Stimulated activated CD8-positive, alpha-beta memory T cell treated with anti-CD3 and anti-CD28 coated beads, Interleukin-15, amount 100 ng/mL, for 1 hour (primary cell): ENCODE results near the gene PCDHGC5.

Experiments used
- DNase-seq: peaks from one replicate; pipeline ENCODE4 v3.0.0-alpha.2; 2020; ENCODE audit warnings: low read depth

Gene PCDHGC5

DNA sequence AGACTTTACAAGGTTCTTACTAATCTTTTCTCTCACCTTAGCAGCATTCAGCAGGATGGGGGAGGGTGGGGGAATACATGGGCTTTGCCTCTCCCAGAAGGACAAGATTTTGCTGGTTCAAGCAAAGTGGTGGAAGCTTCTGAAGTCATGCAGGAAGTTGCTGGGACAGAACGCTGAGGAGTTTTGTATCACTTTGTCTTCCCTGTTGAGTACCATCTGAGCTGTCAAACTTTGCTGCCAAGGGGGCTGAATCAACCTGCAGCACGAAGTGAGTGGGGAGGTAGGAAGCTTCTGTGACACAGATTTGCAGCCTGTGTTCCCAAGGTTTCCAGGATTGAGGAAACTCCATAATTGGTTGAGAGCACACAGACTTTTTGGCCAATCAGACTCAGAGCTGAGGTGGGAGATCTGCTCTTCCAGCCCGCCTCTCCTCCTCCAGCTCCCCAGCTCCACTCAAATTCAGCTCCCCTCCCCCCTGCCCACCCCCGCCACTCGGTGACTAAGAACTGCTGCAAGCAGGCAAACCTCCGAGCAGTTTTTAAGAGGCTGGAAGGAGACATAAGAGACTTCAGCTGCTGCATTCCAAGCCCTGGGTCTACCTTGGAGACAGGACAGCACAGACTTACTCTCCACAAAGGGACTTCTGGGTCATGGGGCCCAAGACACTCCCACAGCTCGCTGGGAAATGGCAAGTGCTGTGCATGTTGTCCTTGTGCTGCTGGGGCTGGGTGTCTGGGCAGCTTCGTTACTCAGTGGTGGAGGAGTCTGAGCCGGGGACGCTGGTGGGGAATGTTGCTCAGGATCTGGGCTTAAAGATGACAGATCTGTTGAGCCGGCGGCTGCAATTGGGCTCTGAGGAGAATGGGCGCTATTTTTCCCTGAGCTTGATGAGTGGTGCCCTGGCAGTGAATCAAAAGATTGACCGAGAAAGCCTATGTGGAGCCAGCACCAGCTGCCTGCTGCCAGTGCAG lies at the start of gene PCDHGC5:
PCDHGC5 (plus strand) TSS at position 491 of the 971 bp plus-strand sequence; CDS start at position 651, 160 bp downstream.
- DNase-seq = no peak

DNA sequence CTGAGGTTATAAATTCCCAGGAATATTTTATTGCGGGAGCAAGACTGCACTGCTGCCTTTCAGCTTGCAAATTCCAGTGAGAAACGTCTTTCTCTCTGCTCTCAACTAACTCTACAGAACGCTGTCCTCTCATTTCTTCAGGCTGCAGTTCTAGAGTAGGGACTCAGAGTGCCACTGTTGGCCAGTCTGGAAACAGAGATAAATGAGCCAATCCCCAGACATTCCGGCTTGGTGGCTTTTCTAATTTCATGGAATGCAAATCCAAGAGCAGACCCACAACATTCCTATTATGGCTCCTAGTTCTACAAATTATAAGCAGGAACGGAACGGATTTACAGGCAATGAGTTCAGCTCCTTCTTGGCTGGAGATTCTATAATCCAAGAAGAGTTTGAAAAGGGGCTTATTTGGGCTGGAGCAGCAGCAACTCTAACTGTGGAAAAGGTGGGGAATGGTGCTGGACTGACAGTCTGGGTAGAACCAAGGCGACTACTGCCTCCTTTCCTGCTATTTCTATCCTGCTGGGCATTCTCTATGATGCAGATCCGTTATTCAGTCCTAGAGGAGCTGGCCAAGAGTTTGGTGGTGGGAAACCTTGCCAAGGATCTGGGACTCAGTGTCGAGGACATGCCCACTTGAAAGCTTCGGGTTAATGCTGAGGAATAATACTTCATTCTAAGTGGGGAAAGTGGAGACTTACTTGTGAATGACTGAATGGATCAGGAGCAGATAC lies 49.3 kb upstream of the PCDHGC5 start:
- DNase-seq = no peak

DNA sequence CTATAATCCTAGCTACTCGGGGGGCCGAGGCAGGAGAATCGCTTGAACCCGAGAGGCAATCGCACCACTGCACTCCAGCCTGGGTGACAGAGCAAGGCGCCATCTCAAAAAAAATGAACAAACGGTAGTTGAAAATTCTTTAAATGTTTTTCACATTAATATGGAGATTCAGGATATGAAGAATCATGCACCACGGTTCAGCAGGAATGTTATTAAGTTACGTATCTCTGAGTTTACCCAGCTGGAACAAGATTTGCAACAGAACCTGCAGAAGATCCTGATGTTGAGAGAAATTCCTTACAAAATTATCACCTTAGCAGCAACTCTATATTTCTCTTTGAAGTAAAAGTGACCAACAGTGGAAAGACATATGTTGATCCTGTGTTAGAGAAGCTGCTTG lies 48.5 kb upstream of the PCDHGC5 start:
- DNase-seq = no peak

GRCh38 chr5:141441571-141442170 lies 47.2 kb upstream of the PCDHGC5 start:
- DNase-seq = no peak

DNA sequence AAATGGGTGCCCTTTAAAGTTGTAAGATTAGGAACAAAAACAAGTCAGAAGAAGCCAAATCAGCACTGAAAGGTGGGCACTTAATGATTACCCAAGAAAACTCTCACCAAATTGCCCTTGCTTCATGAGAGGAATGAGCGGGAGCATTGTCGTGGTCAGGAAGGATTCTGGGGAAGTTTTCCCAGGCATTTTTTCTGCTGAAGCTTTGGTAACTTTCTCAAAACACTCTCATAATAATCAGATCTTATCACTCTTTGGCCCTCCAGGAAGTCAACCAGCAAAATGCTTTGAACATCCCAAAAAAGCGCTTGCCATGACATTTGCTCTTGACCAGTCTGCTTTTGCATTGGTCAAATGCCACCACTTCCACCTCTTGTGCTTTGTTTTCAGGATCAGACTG lies 23.5 kb upstream of the PCDHGC5 start:
- DNase-seq = no peak

DNA sequence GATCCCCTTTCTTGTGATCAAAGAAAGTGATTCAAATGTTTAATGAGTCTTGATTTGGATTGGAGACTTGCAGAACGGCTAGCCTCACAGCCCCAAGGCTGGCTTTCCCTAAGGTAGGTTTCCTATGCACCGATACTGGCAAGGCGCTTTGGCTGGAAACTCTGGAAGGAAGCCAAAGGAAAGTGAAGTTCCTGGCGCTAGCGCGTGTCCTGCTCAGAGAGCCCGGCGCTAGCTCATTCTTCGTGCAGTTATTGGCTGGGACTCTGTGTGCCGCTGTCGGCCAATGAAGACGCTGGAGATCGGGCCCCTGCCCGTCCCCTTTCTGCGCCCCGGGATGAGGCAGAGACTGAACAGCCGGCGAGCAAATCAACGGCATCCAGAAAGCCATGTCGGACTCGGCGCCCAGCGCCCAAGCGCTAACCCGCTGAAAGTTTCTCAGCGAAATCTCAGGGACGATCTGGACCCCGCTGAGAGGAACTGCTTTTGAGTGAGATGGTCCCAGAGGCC lies 13.2 kb upstream of the PCDHGC5 start, which contains the start of gene PCDHGC3:
PCDHGC3 (plus strand) TSS at position 342 of the 507 bp plus-strand sequence; CDS start at position 493, 151 bp downstream.
- no peak for DNase-seq

DNA sequence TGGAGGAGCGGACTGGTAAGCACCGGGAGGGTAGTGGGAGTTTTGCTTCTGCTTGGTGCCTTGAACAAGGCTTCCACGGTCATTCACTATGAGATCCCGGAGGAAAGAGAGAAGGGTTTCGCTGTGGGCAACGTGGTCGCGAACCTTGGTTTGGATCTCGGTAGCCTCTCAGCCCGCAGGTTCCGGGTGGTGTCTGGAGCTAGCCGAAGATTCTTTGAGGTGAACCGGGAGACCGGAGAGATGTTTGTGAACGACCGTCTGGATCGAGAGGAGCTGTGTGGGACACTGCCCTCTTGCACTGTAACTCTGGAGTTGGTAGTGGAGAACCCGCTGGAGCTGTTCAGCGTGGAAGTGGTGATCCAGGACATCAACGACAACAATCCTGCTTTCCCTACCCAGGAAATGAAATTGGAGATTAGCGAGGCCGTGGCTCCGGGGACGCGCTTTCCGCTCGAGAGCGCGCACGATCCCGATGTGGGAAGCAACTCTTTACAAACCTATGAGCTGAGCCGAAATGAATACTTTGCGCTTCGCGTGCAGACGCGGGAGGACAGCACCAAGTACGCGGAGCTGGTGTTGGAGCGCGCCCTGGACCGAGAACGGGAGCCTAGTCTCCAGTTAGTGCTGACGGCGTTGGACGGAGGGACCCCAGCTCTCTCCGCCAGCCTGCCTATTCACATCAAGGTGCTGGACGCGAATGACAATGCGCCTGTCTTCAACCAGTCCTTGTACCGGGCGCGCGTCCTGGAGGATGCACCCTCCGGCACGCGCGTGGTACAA lies 12.6 kb upstream of the PCDHGC5 start:
- DNase-seq = no peak

GRCh38 chr5:141477044-141477575 lies 11.8 kb upstream of the PCDHGC5 start:
- DNase-seq = no peak

DNA sequence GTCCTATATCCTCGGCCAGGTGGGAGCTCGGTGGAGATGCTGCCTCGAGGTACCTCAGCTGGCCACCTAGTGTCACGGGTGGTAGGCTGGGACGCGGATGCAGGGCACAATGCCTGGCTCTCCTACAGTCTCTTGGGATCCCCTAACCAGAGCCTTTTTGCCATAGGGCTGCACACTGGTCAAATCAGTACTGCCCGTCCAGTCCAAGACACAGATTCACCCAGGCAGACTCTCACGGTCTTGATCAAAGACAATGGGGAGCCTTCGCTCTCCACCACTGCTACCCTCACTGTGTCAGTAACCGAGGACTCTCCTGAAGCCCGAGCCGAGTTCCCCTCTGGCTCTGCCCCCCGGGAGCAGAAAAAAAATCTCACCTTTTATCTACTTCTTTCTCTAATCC lies 11.1 kb upstream of the PCDHGC5 start:
- DNase-seq = no peak

GRCh38 chr5:141478321-141478945 lies 10.4 kb upstream of the PCDHGC5 start:
- no peak for DNase-seq

- DNase-seq = no peak
Observed at GRCh38 chr5:141479776-141480175, 9.1 kb upstream of the PCDHGC5 start.

DNA sequence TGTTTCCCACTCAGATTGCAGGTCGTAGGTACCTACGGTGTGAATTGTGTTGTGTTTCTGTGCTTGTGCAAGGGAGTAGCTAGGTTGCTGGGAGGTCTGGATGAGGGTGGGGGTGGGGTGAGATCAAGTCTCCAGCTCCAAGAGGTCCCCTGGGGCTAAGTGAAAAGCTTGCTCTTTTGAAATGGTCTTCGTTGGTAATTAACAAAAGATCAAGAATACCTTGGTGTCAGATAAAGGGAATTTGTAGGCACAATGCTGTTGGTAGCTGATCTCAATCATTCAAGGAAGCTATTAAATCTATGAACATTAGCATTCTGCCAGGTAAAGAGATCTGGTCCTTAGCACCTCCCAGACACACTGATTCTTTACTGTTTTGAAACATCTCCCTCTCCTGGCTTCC lies 5.0 kb upstream of the PCDHGC5 start:
- DNase-seq = no peak

GRCh38 chr5:141484310-141484640 lies 4.6 kb upstream of the PCDHGC5 start:
- DNase-seq = no peak

GRCh38 chr5:141484641-141485311 lies 4.1 kb upstream of the PCDHGC5 start, which contains the start of gene PCDHGC4:
TSS of gene PCDHGC4 (plus strand) at chr5:141485030. CDS start at chr5:141485174, 144 bp downstream.
- no peak for DNase-seq

- no peak for DNase-seq
Observed at GRCh38 chr5:141485321-141486055, 3.4 kb upstream of the PCDHGC5 start.

GRCh38 chr5:141486091-141486490 lies 2.8 kb upstream of the PCDHGC5 start:
- DNase-seq = no peak

- DNase-seq = no peak
Observed at GRCh38 chr5:141487131-141487530, 1.8 kb upstream of the PCDHGC5 start.

GRCh38 chr5:141489841-141490240 lies 960 bp downstream of the PCDHGC5 start:
- DNase-seq = no peak

GRCh38 chr5:141490271-141490670 lies 1.4 kb downstream of the PCDHGC5 start:
- DNase-seq = no peak
